ENCODE measurements around the gene PRPF6. TPM values are rescaled to one million over a fixed set of nuclear protein-coding genes. Genes with fewer than 3 reads are reported as not detected.

PRPF6 gene
- total RNA-seq, 1 donor from 2014 or later, result 81.5 TPM

- Mint-ChIP-seq H3K9me3 (no peaks in the 10 kb centered on the region), H3K4me1 (peaks cover 40% of the 10 kb centered on the region), H3K27me3 (ENCODE audit: low read depth) (no peaks in the 10 kb centered on the region), H3K36me3 (ENCODE audit: low read depth) (peaks cover 7% of the 10 kb centered on the region), H3K27ac (ENCODE audit: unreplicated experiment) (no peak overlapping the region), H3K4me3 (peak overlapping the region; percentile 45)
- no peak for DNase-seq (ENCODE audit: low read depth, low spot score)
- TF ChIP-seq CTCF (conservative IDR thresholded peaks at IDR 0.05), result no peak
Observed at GRCh38 chr20:63982937-63983336, 2.0 kb downstream of the PRPF6 start.

- Mint-ChIP-seq H3K4me1 (no peaks in the 10 kb centered on the region), H3K4me3 (no peak overlapping the region), H3K36me3 (ENCODE audit: low read depth) (peaks cover 17% of the 10 kb centered on the region), H3K9me3 (no peaks in the 10 kb centered on the region), H3K27me3 (ENCODE audit: low read depth) (no peaks in the 10 kb centered on the region), H3K27ac (ENCODE audit: unreplicated experiment) (no peak overlapping the region)
- DNase-seq (ENCODE audit: low read depth, low spot score), result no peak
- TF ChIP-seq CTCF (conservative IDR thresholded peaks at IDR 0.05), result no peak
Observed at GRCh38 chr20:64000906-64001305, 20.0 kb downstream of the PRPF6 start.

- Mint-ChIP-seq H3K4me3 (no peak overlapping the region), H3K36me3 (ENCODE audit: low read depth) (peaks cover 17% of the 10 kb centered on the region), H3K27ac (ENCODE audit: unreplicated experiment) (no peak overlapping the region), H3K9me3 (no peaks in the 10 kb centered on the region), H3K4me1 (no peaks in the 10 kb centered on the region), H3K27me3 (ENCODE audit: low read depth) (no peaks in the 10 kb centered on the region)
- no peak for DNase-seq (ENCODE audit: low read depth, low spot score)
- TF ChIP-seq CTCF (conservative IDR thresholded peaks at IDR 0.05), result no peak
Observed at GRCh38 chr20:64001607-64002011, 20.7 kb downstream of the PRPF6 start.

GRCh38 chr20:64003960-64004725 is 23.2 kb downstream of the PRPF6 start:
- no peak overlapping the region for H3K27ac Mint-ChIP-seq (ENCODE audit: unreplicated experiment)
- peaks cover 22% of the 10 kb centered on the region for H3K36me3 Mint-ChIP-seq (ENCODE audit: low read depth)
- H3K4me3 Mint-ChIP-seq, result no peak overlapping the region
- TF ChIP-seq CTCF (conservative IDR thresholded peaks at IDR 0.05), result no peak
- peaks cover 3% of the 10 kb centered on the region for H3K9me3 Mint-ChIP-seq
- no peaks in the 10 kb centered on the region for H3K4me1 Mint-ChIP-seq
- no peak for DNase-seq (ENCODE audit: low read depth, low spot score)
- no peaks in the 10 kb centered on the region for H3K27me3 Mint-ChIP-seq (ENCODE audit: low read depth)

GRCh38 chr20:64005394-64005793 is 24.5 kb downstream of the PRPF6 start:
- Mint-ChIP-seq H3K9me3 (peaks cover 5% of the 10 kb centered on the region), H3K27me3 (ENCODE audit: low read depth) (no peaks in the 10 kb centered on the region), H3K4me3 (no peak overlapping the region), H3K27ac (ENCODE audit: unreplicated experiment) (no peak overlapping the region), H3K36me3 (ENCODE audit: low read depth) (peaks cover 26% of the 10 kb centered on the region), H3K4me1 (no peaks in the 10 kb centered on the region)
- no peak for DNase-seq (ENCODE audit: low read depth, low spot score)
- TF ChIP-seq CTCF (conservative IDR thresholded peaks at IDR 0.05), result no peak

All from neural crest cell (in vitro differentiated cells).